Neuronal stem cell (in vitro differentiated cells): ENCODE measurements around the gene ZNF648.
A peak's percentile ranks its signal among the peaks of the same experiment; 100 is the strongest.
"Not testable (repeated sequence)": the region's sequence is repeated elsewhere in the genome, so short reads cannot be mapped to it uniquely, and the experiment has no call there.

Source experiments
- DNase-seq: peaks from one replicate; pipeline ENCODE4 v3.0.0-alpha.2; 2013; ENCODE audit warnings: low spot score
- H2AFZ ChIP-seq: one replicate; pipeline ENCODE4 v1.6.1; 2013; ENCODE audit warnings: mild to moderate bottlenecking, low read length, inconsistent platforms
- H2AK5ac ChIP-seq: 2 replicates; pipeline ENCODE4 v1.6.1; 2013; ENCODE audit warnings: low read depth, mild to moderate bottlenecking, inconsistent platforms, low read length, moderate library complexity, mixed read lengths
- H2BK120ac ChIP-seq: 2 replicates; pipeline ENCODE4 v1.6.1; 2013; ENCODE audit warnings: low read depth, mild to moderate bottlenecking, inconsistent platforms, low read length, moderate library complexity, mixed read lengths
- H2BK12ac ChIP-seq: one replicate; pipeline ENCODE4 v1.6.1; 2013; ENCODE audit warnings: low read length, inconsistent platforms
- H2BK15ac ChIP-seq: 2 replicates; pipeline ENCODE4 v1.6.1; 2013; ENCODE audit warnings: mild to moderate bottlenecking, low read length, inconsistent platforms, mixed read lengths
- H2BK5ac ChIP-seq: one replicate; pipeline ENCODE4 v1.6.1; 2013; ENCODE audit warnings: inconsistent platforms, mild to moderate bottlenecking, low read length, moderate library complexity
- H3K14ac ChIP-seq: one replicate; pipeline ENCODE4 v1.6.1; 2013; ENCODE audit warnings: low read length, inconsistent platforms
- H3K18ac ChIP-seq: 2 replicates; pipeline ENCODE4 v1.6.1; 2013; ENCODE audit warnings: low read length, inconsistent platforms
- H3K23ac ChIP-seq: 2 replicates; pipeline ENCODE4 v1.6.1; 2013; ENCODE audit warnings: low read depth, mild to moderate bottlenecking, mixed read lengths, low read length, inconsistent platforms; ENCODE audit not compliant: poor library complexity
- H3K27ac ChIP-seq: replicated peaks from 3 replicates; pipeline ENCODE4 v1.5.1; 2013; ENCODE audit warnings: low read length, inconsistent platforms
- H3K27me3 ChIP-seq, 3 experiments: 2 replicates each; pipeline ENCODE4 v1.6.1; 2013; ENCODE audit warnings: low read length in 3 of 3, mild to moderate bottlenecking in 2 of 3, inconsistent platforms in 1 of 3, low read depth in 1 of 3, mixed read lengths in 1 of 3, moderate library complexity in 1 of 3; ENCODE audit not compliant: control insufficient read depth in 3 of 3, insufficient read depth in 3 of 3
- H3K36me3 ChIP-seq, 2 donors: replicated peaks in 1 of 2; 2 replicates each; pipeline ENCODE4 v1.6.1; 2013; ENCODE audit warnings: low read length in 2 of 2; ENCODE audit not compliant: control insufficient read depth in 2 of 2, insufficient read depth in 2 of 2
- H3K4ac ChIP-seq: 2 replicates; pipeline ENCODE4 v1.6.1; 2013; ENCODE audit warnings: inconsistent platforms, mild to moderate bottlenecking, low read length, moderate library complexity
- H3K4me1 ChIP-seq, 2 donors: 1 replicate in 1 of 2; 2 replicates in 1 of 2; pipeline ENCODE4 v1.6.1; 2013; ENCODE audit warnings: low read length in 2 of 2, low read depth in 1 of 2; ENCODE audit not compliant: control insufficient read depth in 2 of 2, insufficient read depth in 1 of 2
- H3K4me2 ChIP-seq: one replicate; pipeline ENCODE4 v1.6.1; 2013; ENCODE audit warnings: mild to moderate bottlenecking, low read length, inconsistent platforms; ENCODE audit not compliant: insufficient read depth, poor library complexity, severe bottlenecking
- H3K4me3 ChIP-seq, 2 donors: 2 replicates each; pipeline ENCODE4 v1.5.1; 2013; ENCODE audit warnings: low read length in 2 of 2, mild to moderate bottlenecking in 2 of 2, inconsistent platforms in 1 of 2, moderate library complexity in 1 of 2
- H3K79me1 ChIP-seq: one replicate; pipeline ENCODE4 v1.6.1; 2013; ENCODE audit warnings: low read depth, mild to moderate bottlenecking, inconsistent platforms, low read length, moderate library complexity
- H3K9ac ChIP-seq: one replicate; pipeline ENCODE4 v1.6.1; 2013; ENCODE audit warnings: mild to moderate bottlenecking, low read depth, low read length, inconsistent platforms; ENCODE audit not compliant: poor library complexity
- H3K9me3 ChIP-seq, 2 donors: replicated peaks in 1 of 2; 2 replicates each; pipeline versions ENCODE3 to v1.6.1; 2013; ENCODE audit warnings: low read length in 2 of 2, mild to moderate bottlenecking in 2 of 2, inconsistent platforms in 1 of 2, low read depth in 1 of 2, mixed read lengths in 1 of 2, moderate library complexity in 1 of 2; ENCODE audit not compliant: control insufficient read depth in 2 of 2, insufficient read depth in 1 of 2
- H4K8ac ChIP-seq: one replicate; pipeline ENCODE4 v1.6.1; 2013; ENCODE audit warnings: low read depth, mild to moderate bottlenecking, inconsistent platforms, low read length, moderate library complexity
- H4K91ac ChIP-seq: one replicate; pipeline ENCODE4 v1.6.1; 2013; ENCODE audit warnings: low read length, low read depth, mild to moderate bottlenecking, inconsistent platforms; ENCODE audit not compliant: poor library complexity
- WGBS, 2 donors: extraction: QIAGEN DNeasy Blood & Tissue Kit; methylation state at CpG; one replicate each; pipeline ENCODE4 v1.1.7; 2013; ENCODE audit warnings: missing lambda C conversion rate in 2 of 2, mixed read lengths in 1 of 2; ENCODE audit not compliant: insufficient read length in 2 of 2, insufficient replicate concordance in 1 of 2; ENCODE audit errors: extremely low coverage in 2 of 2; 5-methylcytosine and 5-hydroxymethylcytosine counted together

ZNF648 gene

DNA sequence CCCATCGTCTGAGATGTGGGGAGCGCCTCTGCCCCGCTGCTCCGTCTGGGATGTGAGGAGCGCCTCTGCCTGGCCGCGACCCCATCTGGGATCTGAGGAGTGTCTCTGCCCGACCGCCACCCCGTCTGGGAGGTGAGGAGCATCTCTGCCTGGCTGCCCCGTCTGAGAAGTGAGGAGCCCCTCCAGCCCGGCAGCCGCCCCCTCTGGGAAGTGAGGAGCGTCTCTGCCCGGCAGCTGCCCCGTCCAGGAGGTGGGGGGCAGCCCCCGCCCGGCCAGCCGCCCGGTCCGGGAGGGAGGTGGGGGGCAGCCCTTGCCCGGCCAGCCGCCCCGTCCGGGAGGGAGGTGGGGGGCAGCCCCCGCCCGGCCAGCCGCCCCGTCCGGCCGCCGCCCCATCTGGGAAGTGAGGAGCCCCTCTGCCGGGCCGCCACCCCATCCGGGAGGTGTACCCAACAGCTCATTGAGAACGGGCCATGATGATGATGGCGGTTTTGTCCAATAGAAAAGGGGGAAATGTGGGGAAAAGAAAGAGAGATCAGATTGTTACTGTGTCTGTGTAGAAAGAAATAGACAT is 50.6 kb downstream of the ZNF648 start:
- not testable (repeated sequence) for H3K14ac ChIP-seq, H2BK5ac ChIP-seq, H3K9me3 ChIP-seq, H2AK5ac ChIP-seq, H3K23ac ChIP-seq, H3K4me3 ChIP-seq, DNase-seq, H4K8ac ChIP-seq, H3K4me2 ChIP-seq, H3K27ac ChIP-seq, H2AFZ ChIP-seq, H4K91ac ChIP-seq, H3K79me1 ChIP-seq, H3K36me3 ChIP-seq, H3K4ac ChIP-seq, H3K9ac ChIP-seq, H3K4me1 ChIP-seq, H2BK12ac ChIP-seq, H2BK15ac ChIP-seq, H2BK120ac ChIP-seq, H3K27me3 ChIP-seq, H3K18ac ChIP-seq
- WGBS, 2 donors: no CpG with 5 or more reads among the region's 37 CpGs

GRCh38 chr1:182005398-182005797 is 56.1 kb downstream of the ZNF648 start:
- WGBS, 2 donors: no CpG with 5 or more reads among the region's 3 CpGs
- not testable (repeated sequence) for H3K4me3 ChIP-seq, H3K14ac ChIP-seq

DNA sequence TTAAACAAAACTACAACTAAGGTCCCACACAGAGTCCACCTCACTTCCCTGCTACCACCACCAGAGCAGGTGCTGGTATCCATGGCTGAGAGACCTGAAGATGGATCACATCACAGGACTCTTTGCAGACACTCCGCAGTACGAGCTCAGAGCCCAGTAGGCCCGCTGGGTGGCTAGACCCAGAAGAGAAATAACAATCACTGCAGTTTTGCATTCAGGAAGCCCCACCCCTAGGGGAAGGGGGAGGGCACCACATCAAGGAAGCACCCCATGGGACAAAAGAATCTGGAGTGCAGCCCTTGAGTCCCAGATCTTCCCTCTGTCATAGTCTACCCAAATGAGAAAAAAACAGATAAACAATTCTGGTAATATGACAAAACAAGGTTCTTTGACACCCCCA is 56.9 kb downstream of the ZNF648 start:
- Histone ChIP-seq H3K14ac (no peak overlapping the region), H3K4me3 (no peak overlapping the region), H3K4me1 (no peaks in the 10 kb centered on the region), H4K91ac (no peak overlapping the region), H2BK12ac (no peak overlapping the region), H2BK15ac (no peak overlapping the region), H3K36me3 (no peaks in the 10 kb centered on the region), H2BK120ac (no peak overlapping the region), H3K27me3 (no peaks in the 10 kb centered on the region), H3K4ac (no peak overlapping the region), H4K8ac (no peak overlapping the region), H3K4me2 (no peak overlapping the region), H3K9ac (no peak overlapping the region), H3K27ac (no peak overlapping the region), H3K23ac (no peak overlapping the region), H3K79me1 (no peaks in the 10 kb centered on the region), H2AFZ (peak overlapping the region; percentile 29), H2AK5ac (no peak overlapping the region), H3K9me3 (no peaks in the 10 kb centered on the region), H2BK5ac (no peak overlapping the region), H3K18ac (no peak overlapping the region)
- no CpG with 5 or more reads among the region's 3 CpGs for WGBS, 2 donors
- DNase-seq: no peak

More at GRCh38 chr1:182005398-182005797, 56.1 kb downstream of the ZNF648 start:
- H2BK5ac ChIP-seq, H3K27me3 ChIP-seq, H3K79me1 ChIP-seq, H4K8ac ChIP-seq, H3K4ac ChIP-seq, H2BK12ac ChIP-seq, H2BK120ac ChIP-seq, H3K4me2 ChIP-seq, H2BK15ac ChIP-seq, H3K4me1 ChIP-seq, H2AFZ ChIP-seq, H4K91ac ChIP-seq, H3K27ac ChIP-seq, H2AK5ac ChIP-seq, H3K18ac ChIP-seq, H3K23ac ChIP-seq, H3K36me3 ChIP-seq, H3K9me3 ChIP-seq, H3K9ac ChIP-seq, DNase-seq: not testable (repeated sequence)
